H54 (cell line): ENCODE measurements around the gene ADAMTS2.
A peak's percentile ranks its signal among the peaks of the same experiment; 100 is the strongest.
"Not testable (repeated sequence)": the region's sequence is repeated elsewhere in the genome, so short reads cannot be mapped to it uniquely, and the experiment has no call there.

Experiments
- DNase-seq: peaks from one replicate; pipeline ENCODE4 v3.0.0; 2011; ENCODE audit warnings: low spot score, mixed read lengths; ENCODE audit not compliant: insufficient read length
- FAIRE-seq: peaks from 3 replicates; lab custom pipeline; 2011; peaks lifted over from hg19 to GRCh38; lab: Jason Lieb, UNC
- POLR2A ChIP-seq: IDR thresholded peaks from 2 replicates; pipeline ENCODE4 v1.6.1; 2011; ENCODE audit warnings: low read depth, mild to moderate bottlenecking, low read length

The ADAMTS2 gene

DNA sequence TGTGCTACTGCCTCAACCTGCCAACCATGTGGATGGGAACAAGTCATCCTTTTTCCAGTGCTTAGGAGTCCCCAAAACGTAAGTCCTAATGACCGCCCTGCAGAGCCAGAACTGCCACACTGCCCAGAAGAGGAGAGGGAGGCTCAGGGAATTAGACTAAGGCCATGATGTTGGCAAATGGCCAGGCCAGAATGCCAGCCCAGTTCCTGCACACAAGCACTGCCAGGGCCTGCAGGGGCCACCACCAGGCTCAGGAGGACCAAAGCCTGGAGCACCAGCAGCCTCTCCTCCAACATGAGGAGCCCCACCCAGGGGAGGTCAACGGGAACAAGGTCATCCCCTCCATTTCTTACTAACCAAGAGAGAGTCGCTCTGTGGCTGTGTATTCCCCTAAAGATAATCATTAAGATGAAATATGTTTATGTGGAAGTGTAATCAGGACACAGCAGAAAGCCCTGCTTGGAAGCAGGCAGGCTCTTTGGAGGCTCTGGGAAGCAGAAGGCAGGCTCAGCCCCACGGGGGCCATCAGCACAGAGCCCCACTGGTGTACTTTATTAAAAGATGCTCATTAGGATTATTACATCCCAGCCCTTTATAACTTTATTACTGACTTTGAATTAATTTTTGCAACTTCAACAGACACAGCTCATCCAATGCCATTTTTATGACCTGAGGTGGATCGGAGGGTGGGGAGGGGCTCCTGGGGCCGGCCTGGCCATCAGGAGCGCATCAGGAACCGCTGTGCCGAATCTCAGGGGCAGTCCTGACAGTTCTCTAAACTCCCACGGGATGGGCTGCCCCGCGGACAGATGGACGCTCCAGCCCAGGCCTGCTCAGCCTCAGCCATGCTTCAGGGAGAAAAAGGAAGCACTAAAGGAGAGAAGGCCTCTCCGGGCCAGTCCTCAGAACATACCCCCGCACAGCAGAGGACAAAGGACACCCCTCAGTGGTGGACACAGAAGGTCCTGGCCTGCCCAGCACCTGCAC, 127.0 kb downstream of the ADAMTS2 start:
- FAIRE-seq = no peak
- DNase-seq = no peak
- no peak for TF ChIP-seq POLR2A

DNA sequence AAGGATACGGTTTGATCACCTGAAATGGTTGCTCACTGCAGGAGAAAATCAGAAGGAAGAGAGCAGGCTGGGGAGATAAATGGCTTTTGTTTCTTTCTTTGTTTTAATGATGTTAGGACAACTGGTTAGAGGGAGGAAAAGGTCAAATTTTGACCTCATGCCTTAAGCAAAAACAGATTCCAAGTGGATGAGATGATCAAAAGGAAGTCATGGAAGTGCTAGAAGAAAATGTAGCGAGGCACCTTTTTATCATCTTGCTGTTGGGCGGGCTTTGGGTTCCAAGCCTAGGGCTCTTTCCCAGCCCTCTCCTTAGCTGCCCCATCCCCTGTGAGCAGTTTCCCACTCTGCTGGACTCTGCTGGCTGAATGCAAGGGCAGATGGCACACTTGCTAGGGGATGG, 127.9 kb downstream of the ADAMTS2 start:
- no peak for DNase-seq
- TF ChIP-seq POLR2A = no peak
- no peak for FAIRE-seq

DNA sequence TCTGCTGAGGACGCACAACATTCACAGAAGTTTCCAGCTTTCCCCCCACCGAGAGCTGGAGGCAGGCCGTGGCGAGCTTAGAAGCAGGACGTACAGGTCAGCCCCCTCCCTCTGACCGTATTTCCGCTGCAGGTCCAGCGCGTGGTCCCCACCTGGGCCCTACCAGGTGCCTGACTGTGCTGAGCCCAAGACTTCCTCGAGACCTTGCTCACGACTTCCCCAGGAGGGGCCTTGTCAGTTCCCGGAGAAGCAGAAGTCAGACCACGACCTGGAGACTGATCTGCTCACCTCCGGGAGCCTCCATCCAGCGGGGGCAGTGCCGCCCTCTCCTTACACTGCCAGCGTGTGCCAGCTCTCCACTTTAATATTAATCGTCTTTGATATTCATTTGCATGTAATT, 128.9 kb downstream of the ADAMTS2 start:
- DNase-seq, FAIRE-seq: not testable (repeated sequence)

DNA sequence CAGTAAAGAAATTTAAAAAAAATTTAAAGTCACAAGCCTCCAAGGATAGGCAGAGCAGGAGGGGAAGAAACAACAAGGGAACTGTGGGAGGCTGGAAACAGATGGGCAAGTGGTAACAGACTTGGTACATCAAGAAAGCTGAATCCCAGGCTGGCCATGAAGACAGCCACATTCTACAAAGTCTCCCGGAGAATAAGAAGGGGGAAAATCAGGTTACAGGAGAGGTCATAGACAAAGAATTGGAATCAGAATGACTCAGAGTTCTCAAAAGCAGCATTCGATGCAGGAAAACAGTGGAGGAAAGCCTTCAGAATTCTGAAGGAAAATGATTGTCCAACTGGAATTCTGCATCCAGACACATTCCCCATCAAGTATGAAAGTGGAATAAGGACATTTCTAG, 129.7 kb downstream of the ADAMTS2 start:
- no peak for TF ChIP-seq POLR2A
- DNase-seq (no peak), FAIRE-seq (no peak)

DNA sequence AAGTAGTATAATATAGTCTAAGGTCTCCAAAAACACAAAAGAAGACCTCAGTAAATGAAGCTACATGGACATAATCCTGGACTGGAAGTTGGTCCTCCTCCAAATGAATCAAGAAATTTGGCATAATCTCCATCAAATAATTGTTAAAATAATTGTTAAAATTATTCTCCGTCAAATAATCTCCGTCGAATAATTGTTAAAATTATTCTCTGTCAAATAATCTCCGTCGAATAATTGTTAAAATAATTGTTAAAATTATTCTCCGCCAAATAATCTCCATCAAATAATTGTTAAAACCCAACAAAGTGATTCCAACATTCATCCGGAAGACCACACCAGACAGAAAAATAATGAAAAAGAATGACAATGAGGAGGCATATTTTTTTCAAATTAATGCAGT, 130.6 kb downstream of the ADAMTS2 start:
- TF ChIP-seq POLR2A = no peak
- no peak for DNase-seq
- FAIRE-seq = no peak

DNA sequence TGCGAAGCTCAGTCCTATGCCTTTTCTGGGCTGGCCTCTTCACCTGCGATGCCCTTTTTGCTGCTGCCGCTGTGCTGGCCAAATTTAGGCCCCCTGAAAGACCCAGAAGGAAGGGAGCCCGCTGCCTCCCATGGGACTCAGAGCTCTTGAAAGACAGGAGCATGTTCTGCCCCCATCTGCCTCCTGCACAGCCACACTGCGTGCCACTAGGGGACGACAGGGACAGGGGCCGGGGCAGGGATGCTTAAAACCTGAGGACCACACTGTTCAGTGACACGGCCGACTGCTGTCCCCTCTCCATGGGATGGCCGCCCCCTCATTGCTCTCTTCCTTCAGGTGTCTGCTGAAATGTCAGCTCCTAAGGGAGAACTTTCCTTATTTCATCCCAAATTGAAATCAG, 132.4 kb downstream of the ADAMTS2 start:
- FAIRE-seq = no peak
- TF ChIP-seq POLR2A = no peak
- no peak for DNase-seq

DNA sequence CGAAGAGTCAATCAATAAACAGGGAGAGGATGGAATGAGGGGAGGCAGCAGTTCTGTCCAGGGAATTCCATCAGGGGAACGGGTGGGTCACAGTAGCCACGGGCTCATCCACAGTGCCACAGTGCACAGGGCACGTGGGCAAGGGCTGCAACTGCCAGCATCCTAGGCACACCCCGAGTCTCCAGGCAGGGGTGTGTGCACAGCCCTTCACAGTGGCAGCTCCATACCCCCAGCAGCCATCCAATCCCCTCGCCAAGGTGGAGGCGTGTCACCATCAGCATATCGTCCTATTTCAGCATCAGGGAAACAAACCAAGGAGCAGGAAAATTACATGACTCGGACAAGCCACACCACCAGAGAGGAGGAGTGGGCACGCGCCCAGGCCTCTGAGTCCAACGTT, 133.6 kb downstream of the ADAMTS2 start:
- FAIRE-seq = no peak
- TF ChIP-seq POLR2A = no peak
- DNase-seq = no peak

DNA sequence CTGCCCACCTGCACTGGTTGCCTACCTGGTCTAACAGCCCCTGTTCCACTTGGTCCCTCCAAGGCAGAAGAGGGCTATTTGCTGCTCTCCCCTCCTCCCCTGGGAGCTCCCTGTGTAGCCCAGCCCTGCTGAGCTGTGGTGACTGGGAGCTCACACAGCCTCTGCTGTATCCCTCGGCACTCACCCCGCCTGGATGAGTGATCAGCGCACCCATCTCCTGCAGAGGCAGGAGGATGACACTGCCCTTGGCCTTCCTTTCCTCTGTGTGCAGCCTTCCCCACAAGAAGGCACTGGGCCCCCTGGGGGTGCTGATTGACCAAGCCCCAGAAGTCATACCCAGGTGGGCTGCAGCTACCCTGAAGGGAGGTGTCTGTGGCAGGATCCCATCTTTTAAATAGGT, 134.2 kb downstream of the ADAMTS2 start:
- no peak for TF ChIP-seq POLR2A
- DNase-seq (peak; percentile 47), FAIRE-seq (no peak)

DNA sequence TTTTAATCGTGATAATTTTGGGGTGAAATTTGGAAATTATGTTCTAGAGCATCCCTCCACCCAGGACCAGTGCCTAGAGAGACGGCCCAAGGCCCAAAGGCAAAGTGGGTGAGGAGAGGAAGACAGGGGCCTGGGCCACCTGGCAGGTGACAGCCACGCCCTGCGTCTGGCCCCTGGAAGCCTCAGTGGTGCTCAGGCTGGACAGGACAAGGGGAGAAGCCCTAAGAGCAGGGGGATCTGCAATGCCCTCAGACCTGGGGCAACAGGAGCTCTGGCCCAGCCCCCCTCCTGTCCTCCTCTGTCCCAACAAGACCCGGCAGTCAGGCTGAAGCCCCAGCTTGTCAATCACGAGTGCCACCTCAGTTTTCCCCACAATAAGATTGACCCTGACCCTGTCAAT, 134.8 kb downstream of the ADAMTS2 start:
- TF ChIP-seq POLR2A = no peak
- no peak for FAIRE-seq
- DNase-seq = no peak

DNA sequence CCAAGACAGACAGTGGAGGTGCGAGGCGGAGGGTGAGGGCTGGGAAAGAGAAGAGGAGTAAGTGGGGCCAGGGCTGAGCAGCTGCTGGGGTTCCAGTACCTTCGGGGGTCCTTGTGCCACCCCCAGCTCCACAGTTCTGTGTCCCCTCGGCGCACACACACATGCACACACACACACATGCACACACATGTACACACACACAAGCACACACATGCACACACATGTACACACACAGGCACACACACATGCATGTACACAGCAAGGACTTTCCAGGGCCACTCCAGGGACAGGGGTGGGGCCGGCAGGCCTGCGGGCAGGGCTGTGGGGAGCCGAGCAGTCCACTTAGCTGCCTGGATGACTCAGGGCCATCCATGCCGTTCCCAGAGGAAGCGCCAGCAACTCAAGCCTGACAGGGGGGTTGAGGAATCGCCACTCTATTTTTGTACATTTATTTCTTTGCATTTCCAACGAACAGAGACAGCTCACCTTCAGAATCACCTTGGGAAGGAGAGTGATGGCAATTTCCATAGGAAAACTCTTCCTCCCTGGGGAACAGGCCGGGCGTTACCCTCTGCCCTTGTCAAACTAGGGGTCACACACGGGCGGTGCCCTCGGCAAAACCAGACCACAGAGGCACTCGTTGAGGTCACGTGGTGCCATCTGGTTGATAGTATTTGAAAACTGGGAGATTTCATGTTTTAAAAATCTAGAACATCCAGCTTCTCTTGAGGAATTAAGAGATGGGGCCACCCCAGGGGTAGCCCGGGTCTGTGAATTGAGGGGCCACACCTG, 135.7 kb downstream of the ADAMTS2 start:
- FAIRE-seq (no peak), DNase-seq (peak; percentile 94)
- no peak for TF ChIP-seq POLR2A

DNA sequence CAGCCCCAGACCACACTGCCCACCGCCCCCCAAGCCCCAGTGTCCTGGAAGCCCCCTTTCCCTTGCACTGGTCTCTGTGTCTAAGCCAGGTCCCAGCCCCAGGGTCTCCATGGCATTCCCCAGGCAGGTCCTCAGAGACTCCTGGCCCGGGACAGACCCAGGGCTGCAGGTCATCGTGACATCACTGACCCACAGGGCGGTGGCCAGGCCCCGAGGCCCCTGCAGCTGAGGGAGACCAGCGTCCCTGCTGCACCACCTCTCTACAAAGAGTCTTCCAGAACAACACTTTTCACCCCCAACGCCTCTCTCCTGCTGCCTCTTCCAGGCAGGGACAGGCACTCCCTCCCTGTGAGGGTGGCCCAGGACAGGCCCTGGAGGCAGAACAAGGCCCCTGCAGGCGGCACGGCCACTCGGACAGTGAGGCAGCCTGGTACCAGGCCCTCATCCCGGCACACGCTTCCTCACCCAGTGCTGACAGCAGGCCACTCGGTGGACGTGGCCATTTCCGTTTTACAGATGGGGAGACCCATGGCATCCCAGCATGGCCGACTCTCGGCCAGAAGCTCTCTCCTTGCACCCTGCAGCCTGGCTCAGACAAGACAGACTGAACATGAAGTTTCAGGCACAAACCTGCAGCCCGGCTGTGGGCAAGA, 136.4 kb downstream of the ADAMTS2 start:
- DNase-seq = no peak
- no peak for TF ChIP-seq POLR2A
- no peak for FAIRE-seq

DNA sequence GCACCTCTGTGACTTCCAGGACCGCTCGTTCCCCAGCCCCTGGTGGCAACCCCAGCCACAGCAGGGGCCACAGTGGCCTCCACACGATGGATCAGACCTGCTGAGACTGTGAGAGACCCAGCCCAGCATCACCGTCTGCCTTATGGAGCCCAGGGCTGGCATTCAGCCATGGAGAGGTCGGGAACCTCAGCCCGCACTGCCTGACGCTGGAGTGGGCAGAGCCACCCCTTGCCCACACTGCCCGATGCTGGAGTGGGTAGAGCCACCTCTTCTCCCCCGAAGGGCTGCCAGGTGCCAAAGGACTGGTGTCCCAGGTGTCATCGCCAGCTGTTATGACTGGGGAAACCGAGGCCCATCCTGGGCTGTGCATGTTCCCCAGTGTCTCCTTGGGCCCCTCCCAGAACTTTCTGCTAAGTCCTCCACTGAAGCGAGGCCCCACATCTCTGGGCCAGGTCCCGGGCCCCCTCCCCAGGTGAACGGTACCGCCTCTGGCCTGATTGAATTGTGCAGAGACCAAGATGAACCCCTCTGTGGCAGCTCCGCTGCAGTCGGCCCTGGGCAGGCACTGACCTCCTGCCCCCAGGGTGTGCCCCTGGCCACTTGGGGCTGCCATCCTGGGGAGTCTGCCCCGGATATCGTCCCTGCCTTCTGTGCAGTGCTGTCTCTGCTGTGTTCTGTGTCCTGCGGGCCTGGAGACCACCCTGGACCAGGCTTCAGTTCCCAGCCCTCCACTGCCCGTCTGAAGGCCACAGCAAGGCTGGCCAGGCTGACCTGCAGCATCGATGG, 137.1 kb downstream of the ADAMTS2 start:
- TF ChIP-seq POLR2A = no peak
- DNase-seq = no peak
- FAIRE-seq = no peak

DNA sequence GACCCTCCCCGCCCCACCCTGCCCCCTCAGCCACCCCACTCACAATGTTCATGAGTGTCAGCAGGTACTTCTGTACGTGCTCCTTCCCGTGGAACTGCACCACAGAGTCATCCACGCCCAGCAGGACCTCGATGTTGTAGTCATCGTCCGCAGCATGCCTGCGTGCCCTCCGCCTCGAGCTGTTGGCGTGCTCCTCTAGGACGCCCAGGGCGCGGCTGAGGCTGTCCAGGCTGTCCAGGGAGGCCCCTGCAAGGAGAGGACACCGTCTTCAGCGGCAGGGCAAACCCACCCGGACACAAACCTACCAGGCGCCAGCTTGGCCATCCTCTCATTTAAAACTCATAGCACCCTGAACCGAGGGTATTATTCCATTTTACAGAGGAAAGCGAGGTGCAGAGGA, 137.8 kb downstream of the ADAMTS2 start:
- no peak for TF ChIP-seq POLR2A
- no peak for FAIRE-seq
- no peak for DNase-seq

DNA sequence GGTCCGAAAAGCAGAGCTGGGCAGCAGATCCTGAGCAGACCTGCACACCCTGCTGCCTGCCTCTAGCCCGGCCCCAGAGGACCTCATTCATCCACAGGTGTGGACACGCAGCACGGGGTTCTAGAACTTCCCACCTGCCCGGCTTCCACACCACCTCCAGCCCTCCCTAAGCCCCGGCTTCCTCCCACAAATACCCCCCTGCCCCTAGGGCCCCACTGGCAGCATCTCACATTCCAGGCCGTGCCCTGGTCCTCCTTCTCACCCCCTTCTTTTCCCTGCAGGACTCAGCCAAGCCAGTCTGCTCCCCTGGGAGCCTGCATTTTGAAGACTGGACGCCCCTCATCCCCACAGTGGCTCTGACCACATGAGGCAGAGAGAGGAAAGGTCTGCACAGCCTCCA, 138.9 kb downstream of the ADAMTS2 start:
- no peak for FAIRE-seq
- DNase-seq = no peak
- no peak for TF ChIP-seq POLR2A
